HL-60 (cell line): ENCODE measurements around the gene LGALS7.

Experiments used
- DNase-seq, 2 experiments: peaks; one replicate each; pipeline ENCODE4 v3.0.0-alpha.2; 2010 to 2020; ENCODE audit warnings: low read depth in 1 of 2, low spot score in 1 of 2
- H3K27ac ChIP-seq: fragments of 250-450 bp; sonication (Bioruptor Pico); replicated peaks from 2 replicates; pipeline ENCODE4 v1.5.1; 2020; ENCODE audit warnings: mild to moderate bottlenecking, moderate library complexity
- H3K27me3 ChIP-seq: fragments of 250-450 bp; sonication (Bioruptor Pico); 2 replicates; pipeline ENCODE4 v1.5.1; 2021; ENCODE audit warnings: mild to moderate bottlenecking, moderate library complexity; ENCODE audit not compliant: insufficient read depth, poor library complexity, severe bottlenecking
- H3K4me3 ChIP-seq: replicated peaks from 2 replicates; pipeline ENCODE4 v1.5.1; 2011; ENCODE audit warnings: mild to moderate bottlenecking, control low read depth, low read length; ENCODE audit not compliant: insufficient read depth
- CTCF ChIP-seq: IDR thresholded peaks from one replicate; pipeline ENCODE4 v1.5.1; 2011; ENCODE audit warnings: low read length, control low read depth, inconsistent platforms; ENCODE audit not compliant: insufficient read depth
- GABPA ChIP-seq: IDR thresholded peaks from 2 replicates; pipeline ENCODE4 v1.6.1; 2012; ENCODE audit warnings: low read depth
- POLR2AphosphoS5 ChIP-seq: IDR thresholded peaks from 2 replicates; pipeline ENCODE4 v1.6.1; 2012; ENCODE audit warnings: low read depth
- REST ChIP-seq: IDR thresholded peaks from 2 replicates; pipeline ENCODE4 v1.6.1; 2012; ENCODE audit warnings: low read depth; ENCODE audit not compliant: insufficient replicate concordance
- SPI1 ChIP-seq: IDR thresholded peaks from 2 replicates; pipeline ENCODE4 v1.6.1; 2012; ENCODE audit warnings: low read depth, mild to moderate bottlenecking, borderline replicate concordance

Gene LGALS7

GRCh38 chr19:38741670-38742069 lies 31.6 kb downstream of the LGALS7 start:
- TF ChIP-seq GABPA (no peak), POLR2AphosphoS5 (no peak), CTCF (no peak), REST (no peak), SPI1 (no peak)
- no peak for DNase-seq

GRCh38 chr19:38740932-38741331 lies 32.4 kb downstream of the LGALS7 start:
- DNase-seq, result no peak
- Histone ChIP-seq H3K27ac (no peak overlapping the region), H3K4me3 (no peak overlapping the region), H3K27me3 (peaks cover 3% of the 10 kb centered on the region)
- TF ChIP-seq REST, result no peak
- TF ChIP-seq SPI1, result no peak
- no peak for TF ChIP-seq GABPA
- TF ChIP-seq POLR2AphosphoS5, result no peak
- TF ChIP-seq CTCF, result no peak

More at GRCh38 chr19:38741670-38742069, 31.6 kb downstream of the LGALS7 start:
- Histone ChIP-seq H3K27me3 (peaks cover under 1% of the 10 kb centered on the region), H3K4me3 (no peak overlapping the region), H3K27ac (no peak overlapping the region)

- DNase-seq, result no peak
Measured at GRCh38 chr19:38740257-38740592, 33.1 kb downstream of the LGALS7 start.

More at GRCh38 chr19:38740257-38740592, 33.1 kb downstream of the LGALS7 start:
- Histone ChIP-seq H3K27me3 (peaks cover 3% of the 10 kb centered on the region), H3K27ac (no peak overlapping the region), H3K4me3 (no peak overlapping the region)
- no peak for TF ChIP-seq SPI1
- TF ChIP-seq POLR2AphosphoS5, result no peak
- TF ChIP-seq REST, result no peak
- no peak for TF ChIP-seq GABPA
- no peak for TF ChIP-seq CTCF
